ENCODE measurements around the gene MDFI. TPM values are rescaled to one million over a fixed set of nuclear protein-coding genes. Genes with fewer than 3 reads are reported as not detected.

The MDFI gene
- total RNA-seq, 1 experiment from 2014 or later, result not detected

GRCh38 chr6:41677124-41677921 lies 39.1 kb downstream of the MDFI start:
- in situ Hi-C loops (cut with HindIII; ENCODE audit: low pct_unique_long_range_greater_than_20kb, low sequenced_read_pairs), result no loop called here
- no peak for DNase-seq (ENCODE audit: low read depth)

- DNase-seq (ENCODE audit: low read depth), result no peak
- in situ Hi-C loops (cut with HindIII; ENCODE audit: low pct_unique_long_range_greater_than_20kb, low sequenced_read_pairs), result no loop called here
Observed at GRCh38 chr6:41678511-41679084, 40.3 kb downstream of the MDFI start.

- in situ Hi-C loops (cut with HindIII; ENCODE audit: low pct_unique_long_range_greater_than_20kb, low sequenced_read_pairs), result no loop called here
Observed at GRCh38 chr6:41679696-41680095, 41.4 kb downstream of the MDFI start.

GRCh38 chr6:41680182-41680965 lies 42.1 kb downstream of the MDFI start:
- in situ Hi-C loops (cut with HindIII; ENCODE audit: low pct_unique_long_range_greater_than_20kb, low sequenced_read_pairs), result no loop called here
- no peak for DNase-seq (ENCODE audit: low read depth)

More at GRCh38 chr6:41679696-41680095, 41.4 kb downstream of the MDFI start:
- DNase-seq (ENCODE audit: low read depth), result no peak

GRCh38 chr6:41682056-41682477 lies 43.8 kb downstream of the MDFI start:
- in situ Hi-C loops (cut with HindIII; ENCODE audit: low pct_unique_long_range_greater_than_20kb, low sequenced_read_pairs), result no loop called here
- DNase-seq (ENCODE audit: low read depth), result peak; percentile 77

GRCh38 chr6:41682497-41683272 lies 44.4 kb downstream of the MDFI start:
- no peak for DNase-seq (ENCODE audit: low read depth)
- in situ Hi-C loops (cut with HindIII; ENCODE audit: low pct_unique_long_range_greater_than_20kb, low sequenced_read_pairs), result no loop called here

GRCh38 chr6:41683273-41683522 lies 44.9 kb downstream of the MDFI start:
- in situ Hi-C loops (cut with HindIII; ENCODE audit: low pct_unique_long_range_greater_than_20kb, low sequenced_read_pairs), result no loop called here
- DNase-seq (ENCODE audit: low read depth), result peak; percentile 7

- DNase-seq (ENCODE audit: low read depth), result peak; percentile 47
Observed at GRCh38 chr6:41683523-41684310, 45.4 kb downstream of the MDFI start.

GRCh38 chr6:41684311-41685180 lies 46.3 kb downstream of the MDFI start:
- in situ Hi-C loops (cut with HindIII; ENCODE audit: low pct_unique_long_range_greater_than_20kb, low sequenced_read_pairs), result no loop called here
- no peak for DNase-seq (ENCODE audit: low read depth)

More at GRCh38 chr6:41683523-41684310, 45.4 kb downstream of the MDFI start:
- in situ Hi-C loops (cut with HindIII; ENCODE audit: low pct_unique_long_range_greater_than_20kb, low sequenced_read_pairs), result no loop called here

GRCh38 chr6:41685641-41686380 lies 47.5 kb downstream of the MDFI start:
- no peak for DNase-seq (ENCODE audit: low read depth)
- in situ Hi-C loops (cut with HindIII; ENCODE audit: low pct_unique_long_range_greater_than_20kb, low sequenced_read_pairs), result no loop called here

- no peak for DNase-seq (ENCODE audit: low read depth)
- in situ Hi-C loops (cut with HindIII; ENCODE audit: low pct_unique_long_range_greater_than_20kb, low sequenced_read_pairs), result no loop called here
Observed at GRCh38 chr6:41687501-41688175, 49.4 kb downstream of the MDFI start.

GRCh38 chr6:41688256-41688965 lies 50.1 kb downstream of the MDFI start:
- in situ Hi-C loops (cut with HindIII; ENCODE audit: low pct_unique_long_range_greater_than_20kb, low sequenced_read_pairs), result no loop called here
- no peak for DNase-seq (ENCODE audit: low read depth)

GRCh38 chr6:41689171-41690008 lies 51.1 kb downstream of the MDFI start:
- no peak for DNase-seq (ENCODE audit: low read depth)
- in situ Hi-C loops (cut with HindIII; ENCODE audit: low pct_unique_long_range_greater_than_20kb, low sequenced_read_pairs), result no loop called here

GRCh38 chr6:41690541-41691330 lies 52.5 kb downstream of the MDFI start:
- in situ Hi-C loops (cut with HindIII; ENCODE audit: low pct_unique_long_range_greater_than_20kb, low sequenced_read_pairs), result no loop called here
- no peak for DNase-seq (ENCODE audit: low read depth)
